RPMI7951 (cell line): ENCODE measurements around the gene FAM186B. TPM values are rescaled to one million over a fixed set of nuclear protein-coding genes. Genes with fewer than 3 reads are reported as not detected.

ENCODE experiments used
- DNase-seq: peaks from one replicate; pipeline ENCODE4 v3.0.0-alpha.2; 2012; ENCODE audit warnings: low read depth
- total RNA-seq: library from RNA; depleted of rRNA; stranded (reverse); fragments of >200 nt; shearing (Covaris generic); gene quantifications from 2 replicates; pipeline ENCODE4 v1.2.3, GENCODE V29; 2014; rRNA removed

Gene FAM186B
- total RNA-seq, 1 experiment from 2014 or later, result not detected

DNA sequence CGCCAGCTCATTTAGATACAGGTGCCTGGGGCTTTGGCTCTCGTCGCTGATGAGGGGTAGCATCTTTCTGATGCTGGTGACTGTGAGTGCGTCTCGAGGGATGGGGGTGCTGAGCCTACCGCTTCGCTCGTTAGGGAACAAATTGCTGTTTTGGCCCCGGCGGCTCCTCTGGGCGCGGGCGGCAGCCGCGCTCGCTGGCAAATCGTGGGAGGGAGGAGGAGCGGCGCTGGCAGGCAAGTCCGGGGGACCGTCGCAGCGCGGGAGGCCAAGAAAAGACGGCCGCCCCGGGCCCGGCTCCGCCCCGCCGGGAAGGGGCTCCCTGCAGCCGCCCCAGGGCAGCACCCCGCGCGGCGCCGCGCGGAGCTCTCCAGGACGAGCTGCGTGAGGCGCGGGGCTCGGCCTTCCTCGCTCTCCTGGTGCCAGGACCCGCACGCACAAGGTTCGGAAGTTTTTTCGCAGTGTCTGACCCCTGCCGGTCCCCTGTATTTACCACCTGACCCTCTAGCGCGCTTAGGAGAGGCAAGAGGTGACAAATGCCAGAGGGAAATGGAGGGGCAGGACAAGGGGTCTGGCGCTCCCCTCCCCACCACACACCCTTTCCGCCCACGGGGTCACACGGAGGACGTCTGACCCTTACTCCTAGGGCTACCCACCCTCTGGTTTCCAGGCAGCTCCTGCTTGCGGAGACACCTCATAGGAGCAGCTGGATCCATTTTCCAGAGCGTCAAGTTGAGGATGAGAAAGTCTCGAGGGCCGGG is 67.5 kb downstream of the FAM186B start:
- peak; percentile 9 for DNase-seq

Other genes with a start within 250 kb of the FAM186B start
- gene SPATS2, start 238.2 kb downstream of the FAM186B start, total RNA-seq, result 14.8 and 17.7 TPM in 2 replicates
- 0.20 and 0.24 TPM in 2 replicates for gene KCNH3, start 66.6 kb downstream of the FAM186B start, total RNA-seq
- 70.5 and 73.7 TPM in 2 replicates for gene MCRS1, start 37.5 kb downstream of the FAM186B start, total RNA-seq
- 4.0 and 6.6 TPM in 2 replicates for gene PRPF40B, start 17.9 kb upstream of the FAM186B start, total RNA-seq
- 24.4 and 28.0 TPM in 2 replicates for gene FMNL3, start 101.8 kb upstream of the FAM186B start, total RNA-seq
- gene TMBIM6, start 135.9 kb upstream of the FAM186B start, total RNA-seq, result 653 and 692 TPM in 2 replicates
- 5.0 and 5.7 TPM in 2 replicates for gene NCKAP5L, start 222.8 kb upstream of the FAM186B start, total RNA-seq
- gene BCDIN3D, start 237.5 kb upstream of the FAM186B start, total RNA-seq, result 2.9 and 5.6 TPM in 2 replicates